Stimulated activated CD4-positive, alpha-beta T cell treated with anti-CD3 and anti-CD28 coated beads, Interleukin-1b, Interleukin-23, amount 100 ng/mL, for 24 hours (primary cell): ENCODE data around the gene TRIM37.

Experiments used
- DNase-seq, 4 experiments: peaks; one replicate each; pipeline ENCODE4 v3.0.0-alpha.2; 2020; ENCODE audit warnings: low read depth in 4 of 4, low spot score in 1 of 4

Gene TRIM37

GRCh38 chr17:58947824-58948223 is 158.9 kb downstream of the TRIM37 start:
- DNase-seq, result no peak

GRCh38 chr17:58947411-58947810 is 159.3 kb downstream of the TRIM37 start:
- no peak for DNase-seq

- DNase-seq, result no peak
Observed at GRCh38 chr17:58944166-58944565, 162.5 kb downstream of the TRIM37 start.

- DNase-seq, result no peak
Observed at GRCh38 chr17:58936295-58936694, 170.4 kb downstream of the TRIM37 start.

- no peak for DNase-seq
Observed at GRCh38 chr17:58932956-58933355, 173.7 kb downstream of the TRIM37 start.
